NCI-H2081 treated with DMSO at 0.1 percent for 48 hours (cell line): ENCODE results near the gene FYCO1.
"Not testable (repeated sequence)": the region's sequence is repeated elsewhere in the genome, so short reads cannot be mapped to it uniquely, and the experiment has no call there.

Experiments used
- DNase-seq: peaks from one replicate; lab custom pipeline; 2025; lab: John Stamatoyannopoulos, UW

The FYCO1 gene

GRCh38 chr3:45995236-45996192, at the start of gene FYCO1:
FYCO1 (minus strand) TSS chr3:45995824; CDS start chr3:45984910, 10,914 bp downstream.
- DNase-seq = peak; percentile 12

GRCh38 chr3:46038916-46039315, 43.3 kb upstream of the FYCO1 start:
- DNase-seq = no peak

- not testable (repeated sequence) for DNase-seq
Measured at GRCh38 chr3:46038071-46038470, 42.4 kb upstream of the FYCO1 start.

GRCh38 chr3:46036191-46036590, 40.6 kb upstream of the FYCO1 start:
- DNase-seq = no peak

- no peak for DNase-seq
Measured at GRCh38 chr3:46031747-46032146, 36.1 kb upstream of the FYCO1 start.

- no peak for DNase-seq
Measured at GRCh38 chr3:46031269-46031668, 35.6 kb upstream of the FYCO1 start.

- no peak for DNase-seq
Measured at GRCh38 chr3:46030626-46031025, 35.0 kb upstream of the FYCO1 start.

GRCh38 chr3:46029953-46030543, 34.4 kb upstream of the FYCO1 start:
- DNase-seq = no peak

GRCh38 chr3:46027736-46028397, 32.2 kb upstream of the FYCO1 start:
- DNase-seq = no peak

GRCh38 chr3:46027021-46027705, 31.5 kb upstream of the FYCO1 start, which contains the start of gene XCR1:
XCR1 (minus strand) TSS chr3:46027483; CDS start chr3:46021947, 5,536 bp downstream.
- no peak for DNase-seq

GRCh38 chr3:46025139-46025538, 29.5 kb upstream of the FYCO1 start:
- no peak for DNase-seq

- DNase-seq = no peak
Measured at GRCh38 chr3:46024131-46024530, 28.5 kb upstream of the FYCO1 start.

- no peak for DNase-seq
Measured at GRCh38 chr3:46022909-46023785, 27.5 kb upstream of the FYCO1 start.

GRCh38 chr3:46021516-46021915, 25.9 kb upstream of the FYCO1 start:
- DNase-seq = no peak

- no peak for DNase-seq
Measured at GRCh38 chr3:46020766-46021510, 25.3 kb upstream of the FYCO1 start.

GRCh38 chr3:46019707-46020106, 24.1 kb upstream of the FYCO1 start:
- no peak for DNase-seq

GRCh38 chr3:46017720-46018119, 22.1 kb upstream of the FYCO1 start:
- no peak for DNase-seq

- DNase-seq = no peak
Measured at GRCh38 chr3:46013316-46014094, 17.9 kb upstream of the FYCO1 start.

GRCh38 chr3:46012246-46012645, 16.6 kb upstream of the FYCO1 start:
- DNase-seq = no peak
